ENCODE measurements around the gene SARM1.
"Not testable (repeated sequence)": the region's sequence is repeated elsewhere in the genome, so short reads cannot be mapped to it uniquely, and the experiment has no call there.

Gene SARM1

DNA sequence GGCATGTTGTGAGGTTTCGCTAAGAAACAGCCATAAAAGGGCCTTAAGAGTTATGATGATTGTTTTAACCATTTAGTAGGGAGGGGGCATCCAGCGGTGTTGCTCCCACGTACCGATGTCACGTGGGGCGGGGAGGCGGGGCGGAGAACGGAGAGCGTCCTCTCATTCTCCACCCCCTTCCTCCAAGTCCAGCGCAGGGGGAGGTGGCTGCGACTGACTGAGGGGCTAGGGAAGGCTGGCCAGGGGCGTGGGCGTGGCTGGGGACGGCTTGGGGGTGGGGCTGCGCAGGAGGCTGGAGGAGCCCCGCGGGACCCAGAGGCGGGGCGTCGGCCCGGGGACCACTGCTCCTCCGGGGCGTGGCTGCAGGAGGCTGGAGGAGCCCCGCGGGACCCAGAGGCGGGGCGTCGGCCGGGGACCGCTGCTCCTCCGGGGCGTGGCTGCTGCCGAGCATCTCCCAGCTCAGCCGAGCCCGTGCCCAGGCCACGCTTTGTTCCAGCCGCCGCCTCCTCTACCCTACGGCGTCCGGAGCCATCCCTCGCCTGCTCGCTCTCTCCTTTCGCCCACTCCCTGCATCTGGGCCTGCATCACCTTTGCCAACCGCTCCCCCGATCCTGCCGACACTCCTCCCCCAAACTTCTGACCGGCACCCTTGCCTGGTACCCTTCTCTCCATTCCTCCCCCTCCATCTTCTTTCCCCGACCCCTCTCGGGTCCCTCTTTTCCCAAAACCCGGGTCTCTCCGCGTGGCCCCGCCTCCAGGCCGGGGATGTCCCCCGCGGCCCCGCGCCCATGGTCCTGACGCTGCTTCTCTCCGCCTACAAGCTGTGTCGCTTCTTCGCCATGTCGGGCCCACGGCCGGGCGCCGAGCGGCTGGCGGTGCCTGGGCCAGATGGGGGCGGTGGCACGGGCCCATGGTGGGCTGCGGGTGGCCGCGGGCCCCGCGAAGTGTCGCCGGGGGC is at the start of gene SARM1:
SARM1 (plus strand) TSS at position 450 of the 958 bp plus-strand sequence; CDS start at position 789, 339 bp downstream.
- peak; percentile 91 for DNase-seq (ENCODE audit: low spot score)

DNA sequence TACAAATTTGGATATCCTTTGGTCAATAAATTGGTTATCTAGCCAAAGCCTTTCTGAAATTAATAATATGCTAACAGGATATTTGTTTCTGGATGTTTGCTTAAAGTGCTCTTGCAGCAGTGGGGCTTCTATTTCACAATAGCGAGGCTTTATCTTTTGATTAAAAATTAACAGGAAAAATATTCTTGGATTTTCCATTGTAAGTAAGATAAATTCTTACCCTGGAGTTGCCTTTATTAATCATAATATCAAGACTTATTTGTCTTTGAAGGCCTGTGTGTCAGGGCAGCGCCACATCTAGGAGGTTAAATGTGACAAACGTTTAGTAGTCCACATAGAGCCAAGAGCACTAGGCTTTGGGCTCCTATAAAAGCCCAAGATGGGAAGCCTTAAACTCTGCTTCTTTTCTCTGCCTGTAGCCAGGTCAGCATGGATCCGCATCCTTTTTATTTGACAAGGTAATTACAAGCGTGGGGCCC is 47.2 kb upstream of the SARM1 start:
- no peak for DNase-seq (ENCODE audit: low spot score)

DNA sequence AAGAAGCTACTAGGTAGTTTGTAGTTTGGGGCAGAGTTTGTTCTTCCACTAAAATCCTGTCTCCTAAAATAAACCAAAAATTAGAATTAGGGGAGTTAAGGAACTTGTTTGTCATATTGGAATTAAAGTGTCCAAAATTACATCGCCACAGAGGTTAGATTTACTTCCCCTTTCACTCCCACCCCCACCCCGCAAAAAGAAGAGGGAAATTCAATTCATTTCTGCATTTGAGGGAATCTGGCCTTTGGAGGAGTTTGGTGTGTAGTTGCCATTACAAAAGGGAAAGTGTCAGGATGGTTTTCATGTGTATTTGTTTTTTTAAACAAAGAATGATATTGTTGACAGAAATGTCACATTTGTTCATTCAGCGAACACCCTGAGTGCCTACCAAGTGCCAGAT is 46.7 kb upstream of the SARM1 start:
- DNase-seq (ENCODE audit: low spot score) = no peak

DNA sequence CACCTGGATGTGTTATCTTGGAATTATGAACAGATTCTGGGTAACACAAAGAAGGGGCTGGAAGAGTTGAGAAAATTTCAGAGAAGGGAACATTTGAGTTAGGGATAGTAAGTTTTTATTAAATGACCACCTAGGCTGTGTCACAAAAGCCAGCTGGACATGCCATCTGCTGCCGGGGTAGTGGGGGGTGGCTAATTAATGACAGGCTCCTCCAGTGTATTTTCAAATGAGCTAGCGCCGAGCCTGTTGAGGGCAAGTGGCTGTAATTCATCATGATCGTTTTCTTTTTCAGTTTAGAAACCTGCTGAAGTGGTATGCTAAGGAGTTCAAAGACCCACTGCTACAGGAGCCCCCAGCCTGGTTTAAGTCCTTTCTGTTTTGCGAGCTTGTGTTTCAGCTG is 46.3 kb upstream of the SARM1 start:
- DNase-seq (ENCODE audit: low spot score) = no peak

DNA sequence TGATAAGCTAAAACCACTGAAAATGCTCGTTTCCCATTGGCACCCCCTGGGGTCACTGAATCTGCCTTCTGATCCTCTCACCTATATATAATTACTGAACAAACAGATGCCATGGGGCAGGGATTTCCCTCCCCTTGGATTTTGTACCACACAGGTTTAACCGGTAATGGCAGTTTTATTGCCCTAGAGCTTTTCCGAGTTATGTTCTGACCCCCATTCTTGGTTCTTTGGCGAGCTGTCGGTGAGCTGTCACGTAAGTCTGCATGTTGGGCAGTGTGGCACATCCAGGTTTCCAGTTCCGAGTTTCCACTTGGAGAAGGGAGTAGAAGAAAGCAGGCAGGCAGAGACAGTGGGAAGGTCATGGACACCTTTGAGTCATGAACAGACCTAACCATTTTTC is 45.4 kb upstream of the SARM1 start:
- DNase-seq (ENCODE audit: low spot score) = no peak

DNA sequence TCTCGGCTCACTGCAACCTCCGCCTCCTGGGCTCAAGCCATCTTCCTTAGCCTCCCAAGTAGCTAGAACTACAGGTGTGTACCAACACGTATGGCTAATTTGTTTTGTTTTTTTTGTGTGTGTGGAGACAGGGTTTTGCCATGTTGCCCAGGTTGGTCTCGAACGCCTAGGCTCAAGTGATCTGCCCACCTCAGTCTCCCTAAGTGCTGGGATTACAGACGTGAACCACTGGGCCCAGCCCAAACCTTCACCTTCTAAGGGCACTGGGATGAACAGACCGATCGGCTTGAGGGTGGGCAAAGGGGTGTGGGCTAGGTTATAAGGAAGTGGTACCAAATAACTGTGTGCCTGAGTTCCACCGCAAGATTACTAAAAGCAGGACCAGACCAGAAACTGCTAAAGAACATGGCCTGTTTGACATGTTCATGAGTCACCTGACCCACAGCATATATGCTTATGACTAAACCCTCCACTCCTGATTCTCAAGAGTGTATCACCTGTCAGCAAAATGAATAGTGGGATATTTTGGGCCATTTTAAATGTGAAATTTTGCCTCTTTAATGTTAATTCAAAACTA is 44.4 kb upstream of the SARM1 start:
- DNase-seq (ENCODE audit: low spot score) = no peak

DNA sequence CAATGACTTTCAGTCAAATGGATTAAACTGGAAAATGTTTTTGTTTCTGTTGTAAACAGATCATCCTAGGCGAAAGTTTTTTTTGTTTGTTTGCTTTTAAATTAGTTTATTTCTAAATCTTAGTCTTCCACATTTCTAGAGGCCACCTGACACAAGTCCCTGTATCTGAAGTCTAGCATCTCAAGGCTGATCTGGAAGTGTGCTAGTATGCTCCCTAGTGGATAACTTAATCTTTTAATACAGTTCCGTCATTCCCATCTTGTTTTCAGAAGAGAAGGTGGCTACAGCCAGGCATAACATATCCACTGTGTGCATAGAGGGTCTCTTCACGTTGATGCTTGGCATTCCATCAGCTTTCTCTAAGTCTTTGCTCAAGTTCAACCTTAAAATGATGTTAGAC is 43.8 kb upstream of the SARM1 start:
- no peak for DNase-seq (ENCODE audit: low spot score)

DNA sequence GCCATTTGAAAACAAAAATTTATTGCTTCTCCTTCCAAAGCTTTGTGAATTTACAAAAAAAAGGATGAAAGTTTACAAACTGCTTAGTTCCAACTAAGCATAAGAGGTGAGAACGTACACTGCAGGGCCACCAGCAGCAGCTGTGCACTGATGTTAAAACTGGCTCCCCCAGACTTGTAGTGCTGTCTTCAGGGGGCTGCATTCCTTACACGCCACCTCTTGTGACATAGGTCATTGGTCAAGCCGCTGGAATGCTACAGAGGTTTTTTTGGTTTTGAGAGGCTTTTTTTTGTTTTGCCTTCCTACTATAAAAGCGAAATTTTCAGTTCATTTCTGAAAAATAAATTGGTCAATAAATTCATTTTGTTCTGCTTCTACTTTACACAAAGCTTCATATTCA is 43.2 kb upstream of the SARM1 start:
- DNase-seq (ENCODE audit: low spot score) = no peak

DNA sequence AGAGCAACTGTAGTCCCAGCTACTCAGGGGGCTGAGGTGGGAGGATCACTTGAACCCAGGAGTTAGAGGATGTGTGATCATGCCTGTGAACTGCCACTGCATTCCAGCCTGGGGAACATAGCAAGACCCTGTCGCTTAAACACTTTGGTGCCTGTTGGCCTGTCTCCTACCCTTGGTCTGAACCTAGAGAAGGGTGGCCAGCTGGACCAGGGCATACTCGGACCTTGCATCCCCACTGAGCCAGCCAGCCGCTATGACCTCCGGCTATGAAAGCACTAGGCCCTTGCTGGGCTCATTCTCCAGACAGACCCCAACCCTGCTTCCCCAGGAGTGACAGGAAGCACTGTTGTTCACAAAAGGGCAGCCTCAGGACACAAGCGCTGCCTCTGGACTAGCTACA is 40.8 kb upstream of the SARM1 start:
- no peak for DNase-seq (ENCODE audit: low spot score)

DNA sequence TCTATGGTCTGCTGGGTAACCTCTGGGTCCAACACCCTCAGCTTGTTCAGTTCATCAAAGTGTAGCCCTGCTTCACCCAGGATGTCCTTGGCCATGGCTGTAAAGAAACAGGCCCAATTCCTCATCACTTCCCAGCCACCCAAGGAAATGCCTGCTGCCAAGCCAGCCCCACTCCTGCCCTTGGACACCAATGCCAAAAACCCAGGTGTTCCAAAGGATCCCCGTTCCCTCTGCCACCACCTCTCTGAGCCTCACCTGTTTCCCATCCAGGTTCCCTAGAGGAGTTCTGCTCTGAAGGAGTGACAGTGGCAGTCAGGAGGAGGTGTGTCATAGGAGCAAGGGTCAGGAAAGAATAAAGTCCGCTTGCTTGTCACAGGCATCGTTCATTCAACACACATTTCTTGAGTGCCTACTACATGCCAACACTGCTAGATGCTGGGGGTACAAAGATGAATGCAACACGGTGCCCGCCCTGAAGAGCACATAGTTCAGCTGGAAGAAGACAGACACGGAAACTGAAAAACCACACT is 39.5 kb upstream of the SARM1 start:
- DNase-seq (ENCODE audit: low spot score) = no peak

DNA sequence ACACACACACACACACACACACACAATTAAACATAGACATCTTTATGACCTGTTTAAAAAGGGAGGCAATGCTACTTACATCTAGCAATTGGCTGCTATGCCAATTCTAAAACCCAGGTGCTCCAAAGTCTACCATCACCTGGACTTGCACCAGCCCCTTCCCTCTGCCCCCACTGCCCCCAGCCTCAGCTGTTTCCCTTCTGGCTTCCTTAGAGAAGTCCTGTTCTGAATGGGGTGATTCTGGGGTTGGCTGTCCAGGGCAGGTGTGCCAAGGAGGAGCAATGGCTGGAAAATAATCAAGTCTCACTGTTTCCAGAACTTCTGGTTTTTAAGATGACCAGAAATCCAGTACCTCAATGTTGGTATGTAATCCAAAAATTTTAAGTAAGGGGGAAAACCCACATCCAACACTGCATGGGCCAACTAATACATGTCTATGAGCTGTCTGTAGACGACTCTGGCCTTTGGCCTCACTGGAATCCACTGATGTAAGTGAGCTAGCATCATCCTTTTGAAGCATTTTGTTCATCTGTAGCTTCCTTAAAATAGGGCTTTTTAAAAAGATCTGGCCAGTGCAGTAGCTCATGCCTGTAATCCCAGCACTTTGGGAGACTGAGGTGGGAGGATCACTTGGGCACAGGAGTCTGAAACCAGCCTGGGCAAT is 38.3 kb upstream of the SARM1 start:
- no peak for DNase-seq (ENCODE audit: low spot score)

DNA sequence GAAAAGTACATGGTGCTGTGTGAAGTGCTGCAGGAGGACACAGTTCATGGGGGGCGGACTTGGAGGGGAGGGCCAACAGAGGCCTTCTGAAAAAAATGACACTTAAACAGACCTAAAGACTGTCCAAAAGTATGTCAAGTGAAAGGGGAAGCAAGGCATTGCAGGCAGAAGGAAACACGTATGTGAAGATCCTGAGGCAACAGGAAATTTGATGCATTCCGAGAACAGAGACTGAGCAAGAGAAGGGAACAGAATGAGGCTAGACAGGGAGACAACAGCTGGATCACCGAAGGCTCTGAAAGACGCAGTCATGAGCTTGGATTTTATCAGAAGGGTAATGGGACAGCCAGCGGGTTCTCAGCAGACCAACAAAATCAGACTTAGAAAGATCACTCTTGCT is 37.3 kb upstream of the SARM1 start:
- DNase-seq (ENCODE audit: low spot score) = no peak

DNA sequence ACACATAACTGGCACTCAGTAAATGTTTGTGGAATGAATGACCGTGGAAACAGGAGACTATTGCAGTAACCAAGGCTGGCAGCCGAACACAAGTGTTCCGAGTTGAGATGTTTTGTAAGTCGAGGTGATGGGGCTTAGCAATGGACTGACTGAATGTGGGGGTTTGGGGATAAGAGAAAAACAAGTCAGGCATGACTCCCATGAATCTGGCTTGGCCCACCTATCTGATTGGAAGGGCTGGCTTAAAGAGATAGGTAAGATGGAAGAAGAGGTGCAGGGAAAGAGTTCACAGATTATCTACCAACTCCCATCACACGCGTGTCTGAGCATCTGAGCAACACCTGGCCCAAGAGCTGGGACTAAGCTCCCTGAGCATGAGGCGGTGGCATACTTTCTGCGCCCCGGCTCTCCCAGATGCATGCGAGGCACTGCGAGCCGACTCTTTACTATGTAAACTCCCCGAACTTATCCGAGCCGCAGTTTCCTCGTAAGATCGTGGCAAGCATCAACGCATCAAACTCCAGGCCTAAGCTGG is 36.8 kb upstream of the SARM1 start:
- no peak for DNase-seq (ENCODE audit: low spot score)

DNA sequence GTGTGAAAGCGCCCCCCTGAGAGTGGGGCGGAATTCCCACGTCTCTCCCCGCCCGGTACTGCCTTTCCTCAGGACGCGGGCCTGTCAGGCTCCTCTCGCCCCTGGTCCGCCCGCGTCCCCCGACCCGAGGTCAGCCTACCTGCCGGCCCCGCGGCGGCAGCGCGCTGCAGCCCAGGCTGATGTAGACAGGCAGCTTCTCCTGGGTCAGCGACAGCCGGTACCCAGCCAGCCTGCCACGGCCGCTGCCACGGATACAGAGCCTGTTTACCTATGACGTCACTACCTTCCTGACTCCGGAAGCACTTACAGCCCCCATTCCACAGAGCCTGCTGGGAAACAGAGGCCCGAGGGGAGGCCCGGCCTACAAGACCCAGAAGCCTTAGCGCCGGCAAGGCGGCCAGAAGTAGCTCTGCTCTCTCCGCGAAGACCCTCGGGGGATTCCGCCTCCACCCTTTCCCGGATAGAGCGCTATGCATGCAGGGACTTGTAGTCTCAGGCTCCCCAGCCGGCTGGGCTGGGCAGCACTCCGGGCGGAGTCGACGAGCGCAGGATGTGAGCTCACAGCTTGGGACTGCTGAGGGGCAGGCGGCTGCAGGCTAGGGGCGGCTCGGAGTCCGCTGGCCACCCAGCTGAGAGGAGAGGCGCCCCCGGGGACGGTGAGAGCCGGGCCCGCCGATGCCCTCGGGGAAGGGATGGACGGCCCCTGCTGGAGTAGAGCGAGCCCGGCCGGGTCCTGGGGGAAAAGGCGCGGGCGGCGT is 36.1 kb upstream of the SARM1 start, which contains the start of the genes IFT20 and TNFAIP1:
IFT20 (minus strand) TSS at position 272 of the 758 bp plus-strand sequence. CDS start 3,487 bp downstream, outside the sequence.
TNFAIP1 (plus strand) TSS at position 561 of the 758 bp plus-strand sequence. CDS start 3,761 bp downstream, outside the sequence.
- DNase-seq (ENCODE audit: low spot score) = peak; percentile 96

DNA sequence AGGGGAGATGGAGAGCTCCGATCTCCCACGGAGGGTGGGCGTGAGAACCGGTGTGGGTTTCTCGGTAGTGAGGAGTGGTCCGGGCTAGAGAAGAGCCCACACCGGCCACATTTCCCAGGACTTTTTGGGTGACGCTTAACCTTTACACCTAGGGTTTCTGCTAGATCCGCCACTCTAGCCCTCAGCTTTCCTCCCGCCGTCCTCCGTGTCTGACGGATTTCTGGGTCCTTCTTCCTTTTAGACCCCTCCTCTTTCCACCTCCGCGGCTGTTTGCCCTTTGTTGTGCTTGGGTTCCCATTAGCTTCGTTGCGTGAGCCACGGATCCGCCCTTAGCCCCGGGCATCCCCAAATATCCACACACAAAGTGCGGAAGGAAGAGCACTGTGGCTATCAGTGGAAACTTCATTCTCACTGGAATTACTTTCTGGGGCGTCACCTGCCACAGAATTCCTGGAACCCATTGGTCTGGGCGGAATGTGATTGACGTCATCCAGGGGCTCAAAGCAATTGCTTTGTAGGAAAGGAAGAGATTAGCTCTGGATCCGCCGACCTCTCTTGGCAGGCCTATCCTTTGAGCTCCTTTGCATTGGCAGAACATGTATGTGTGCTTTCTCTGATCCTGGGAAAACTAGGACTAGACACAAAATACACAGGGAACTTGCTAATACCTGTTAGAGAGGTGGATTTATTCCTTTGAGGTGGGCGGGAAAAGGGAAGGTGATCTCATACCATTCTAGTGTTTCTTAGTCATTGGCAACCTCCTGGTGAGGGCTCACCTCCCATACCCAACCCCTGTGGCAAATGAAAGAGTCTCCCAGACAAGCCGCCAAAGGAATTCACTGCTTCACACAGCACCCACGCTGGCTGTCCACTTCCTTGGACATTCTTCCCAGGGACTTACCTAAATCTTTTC is 35.3 kb upstream of the SARM1 start:
- DNase-seq (ENCODE audit: low spot score) = peak; percentile 32

DNA sequence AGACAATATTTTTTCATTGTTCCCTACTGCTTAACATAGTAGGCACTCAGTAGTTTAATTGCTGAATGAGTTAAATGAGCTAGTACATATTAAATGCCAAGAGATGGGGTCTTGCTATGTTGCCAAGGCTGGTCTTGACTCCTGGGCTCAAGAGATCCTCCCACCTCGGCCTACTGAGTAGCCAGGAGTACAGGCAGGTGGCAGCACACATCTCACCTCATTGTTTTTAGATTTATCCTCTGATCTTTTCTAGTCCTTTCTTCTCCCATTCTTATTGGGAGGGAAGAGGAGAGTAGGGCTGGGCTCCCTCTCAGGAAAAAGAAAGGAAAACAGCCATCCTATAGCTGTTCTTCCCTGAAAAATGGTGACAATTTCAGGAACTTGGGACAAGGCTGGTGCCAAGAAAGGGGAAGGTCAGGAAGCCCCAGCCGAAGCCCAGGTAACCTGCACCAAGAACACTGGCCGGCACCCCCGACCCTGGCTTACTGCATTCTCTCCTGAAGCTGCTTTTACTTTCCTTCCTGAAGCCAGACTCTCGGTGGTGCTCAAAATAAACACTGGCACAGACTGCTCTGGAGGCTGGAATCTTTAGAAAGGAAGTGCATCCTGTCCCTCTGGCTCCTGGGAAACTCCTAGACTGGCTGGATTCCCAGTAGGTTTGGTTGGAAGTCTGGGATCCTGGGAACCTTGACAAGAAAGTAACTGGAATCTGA is 33.3 kb upstream of the SARM1 start:
- no peak for DNase-seq (ENCODE audit: low spot score)

DNA sequence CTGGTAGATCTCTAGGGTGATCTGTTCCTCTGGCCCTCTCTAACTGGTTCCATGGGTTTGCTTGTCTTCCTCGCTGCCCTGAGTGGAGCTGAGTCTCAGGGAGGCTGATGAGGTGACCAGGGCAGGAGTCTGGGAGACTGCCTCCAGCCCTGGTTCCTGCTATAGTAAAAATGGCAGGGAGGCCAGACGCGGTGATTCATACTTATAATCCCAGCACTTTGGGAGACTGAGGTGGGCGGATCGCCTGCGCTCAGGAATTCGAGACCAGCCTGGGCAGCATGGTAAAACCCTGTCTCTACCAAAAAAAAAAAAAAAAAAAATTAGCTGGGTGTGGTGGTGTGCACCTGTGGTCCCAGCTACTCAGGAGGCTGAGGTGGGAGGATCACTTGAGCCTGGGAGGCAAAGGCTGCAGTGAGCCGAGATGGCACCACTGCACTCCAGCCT is 32.7 kb upstream of the SARM1 start:
- DNase-seq (ENCODE audit: low spot score) = not testable (repeated sequence)

DNA sequence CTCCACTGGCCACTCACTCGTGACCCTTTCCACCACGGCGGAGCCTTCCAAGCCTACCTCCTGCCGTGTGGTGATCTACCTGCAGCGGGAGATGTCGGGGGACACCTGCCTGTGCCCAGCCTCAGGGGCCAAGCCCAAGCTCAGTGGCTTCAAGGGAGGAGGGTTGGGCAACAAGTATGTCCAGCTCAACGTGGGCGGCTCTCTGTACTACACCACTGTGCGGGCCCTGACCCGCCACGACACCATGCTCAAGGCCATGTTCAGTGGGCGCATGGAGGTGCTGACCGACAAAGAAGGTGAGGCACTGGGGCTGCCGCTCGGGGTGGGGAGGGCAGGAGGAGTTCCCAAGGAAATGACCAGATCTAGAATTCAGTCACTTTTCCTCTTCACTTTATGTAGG is 32.1 kb upstream of the SARM1 start:
- DNase-seq (ENCODE audit: low spot score) = no peak

DNA sequence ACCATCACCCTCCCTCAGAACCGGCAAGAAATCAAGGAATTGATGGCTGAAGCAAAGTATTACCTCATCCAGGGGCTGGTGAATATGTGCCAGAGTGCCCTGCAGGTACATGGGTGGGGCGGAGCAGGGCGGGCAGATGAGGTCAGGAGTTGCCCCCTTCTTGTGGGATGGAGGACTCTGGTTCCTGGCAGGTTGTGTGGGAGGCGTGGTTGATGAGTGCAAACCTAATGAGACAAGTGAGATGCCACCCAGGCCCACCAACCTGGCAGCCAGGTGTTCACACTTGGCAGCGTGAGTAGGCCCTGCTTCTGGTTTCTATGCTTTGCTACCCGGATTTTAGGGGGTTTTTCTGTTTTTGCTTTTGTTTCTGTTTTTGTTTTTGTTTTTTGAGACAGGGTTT is 31.1 kb upstream of the SARM1 start:
- no peak for DNase-seq (ENCODE audit: low spot score)

All from COLO829 (cell line).